HEK293T (cell line): ENCODE data around the gene STK32A.

ENCODE experiments used
- ARNT ChIP-seq: fragments of 450-650 bp; IDR thresholded peaks from 2 replicates; pipeline ENCODE4 v1.6.1; 2017; ENCODE audit warnings: mild to moderate bottlenecking
- CTBP1 ChIP-seq: fragments of 450-650 bp; IDR thresholded peaks from 2 replicates; pipeline ENCODE4 v1.6.1; 2016; ENCODE audit warnings: borderline replicate concordance
- ELF4 ChIP-seq: fragments of 450-650 bp; IDR thresholded peaks from 2 replicates; pipeline ENCODE4 v1.6.1; 2017; ENCODE audit warnings: antibody characterized with exemption
- FOXA1 ChIP-seq: fragments of 450-650 bp; IDR thresholded peaks from 2 replicates; pipeline ENCODE4 v1.6.1; 2016; ENCODE audit warnings: mild to moderate bottlenecking
- FOXK2 ChIP-seq: fragments of 450-650 bp; IDR thresholded peaks from 2 replicates; pipeline ENCODE4 v1.6.1; 2016; ENCODE audit warnings: mild to moderate bottlenecking
- FOXM1 ChIP-seq: fragments of 450-650 bp; IDR thresholded peaks from 2 replicates; pipeline ENCODE4 v1.6.1; 2017; ENCODE audit warnings: mild to moderate bottlenecking, borderline replicate concordance
- HDGF ChIP-seq: fragments of 450-650 bp; IDR thresholded peaks from 2 replicates; pipeline ENCODE4 v1.6.1; 2017; ENCODE audit warnings: antibody characterized with exemption, borderline replicate concordance
- NFRKB ChIP-seq: fragments of 450-650 bp; IDR thresholded peaks from 2 replicates; pipeline ENCODE4 v1.6.1; 2016; ENCODE audit warnings: mild to moderate bottlenecking, moderate library complexity
- SP1 ChIP-seq: fragments of 450-650 bp; IDR thresholded peaks from 2 replicates; pipeline ENCODE4 v1.6.1; 2017
- SUZ12 ChIP-seq: fragments of 450-650 bp; IDR thresholded peaks from 2 replicates; pipeline ENCODE4 v1.6.1; 2016; ENCODE audit warnings: mild to moderate bottlenecking
- ZNF384 ChIP-seq: fragments of 450-650 bp; IDR thresholded peaks from 2 replicates; pipeline ENCODE4 v1.6.1; 2016
- TF ChIP-seq, protein P1 (sequence below): fragments of 450-650 bp; IDR thresholded peaks from 2 replicates; pipeline ENCODE4 v1.6.1; 2016

DNA sequence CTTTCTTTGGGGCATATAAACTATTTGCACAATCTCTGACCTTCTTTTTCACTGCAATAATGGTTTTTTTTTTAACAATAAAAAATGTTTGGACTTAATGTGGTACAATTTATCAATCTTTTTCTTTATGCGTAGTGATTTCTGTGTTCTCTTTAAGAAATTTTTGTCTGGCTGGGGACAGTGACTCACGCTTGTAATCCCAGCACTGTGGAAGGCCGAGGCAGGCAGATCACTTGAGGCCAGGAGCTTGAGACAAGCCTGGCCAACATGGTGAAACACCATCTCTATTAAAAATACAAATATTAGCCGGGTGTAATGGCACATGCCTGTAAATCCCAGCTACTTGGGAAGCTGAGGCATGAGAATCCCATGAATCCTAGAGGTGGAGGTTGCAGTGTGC, 72.3 kb downstream of the STK32A start:
- no peak for TF ChIP-seq ARNT
- no peak for TF ChIP-seq ELF4
- no peak for TF ChIP-seq SUZ12
- TF ChIP-seq HDGF = no peak
- TF ChIP-seq SP1 = no peak
- TF ChIP-seq, protein P1, sequence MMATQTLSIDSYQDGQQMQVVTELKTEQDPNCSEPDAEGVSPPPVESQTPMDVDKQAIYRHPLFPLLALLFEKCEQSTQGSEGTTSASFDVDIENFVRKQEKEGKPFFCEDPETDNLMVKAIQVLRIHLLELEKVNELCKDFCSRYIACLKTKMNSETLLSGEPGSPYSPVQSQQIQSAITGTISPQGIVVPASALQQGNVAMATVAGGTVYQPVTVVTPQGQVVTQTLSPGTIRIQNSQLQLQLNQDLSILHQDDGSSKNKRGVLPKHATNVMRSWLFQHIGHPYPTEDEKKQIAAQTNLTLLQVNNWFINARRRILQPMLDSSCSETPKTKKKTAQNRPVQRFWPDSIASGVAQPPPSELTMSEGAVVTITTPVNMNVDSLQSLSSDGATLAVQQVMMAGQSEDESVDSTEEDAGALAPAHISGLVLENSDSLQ = no peak
- no peak for TF ChIP-seq NFRKB
- TF ChIP-seq FOXM1 = no peak
- no peak for TF ChIP-seq FOXK2
- no peak for TF ChIP-seq ZNF384
- no peak for TF ChIP-seq FOXA1
- no peak for TF ChIP-seq CTBP1
